ENCODE results near the gene ACSL4.
"Not testable (repeated sequence)": the region's sequence is repeated elsewhere in the genome, so short reads cannot be mapped to it uniquely, and the experiment has no call there.

Gene ACSL4

GRCh38 chrX:109658391-109658790 is 74.7 kb downstream of the ACSL4 start:
- no peak for DNase-seq

GRCh38 chrX:109657364-109657763 is 75.7 kb downstream of the ACSL4 start:
- DNase-seq = not testable (repeated sequence)

- no peak for DNase-seq
These were observed 76.3 kb downstream of the ACSL4 start for GRCh38 chrX:109656774-109657173.

- DNase-seq = no peak
These were observed 77.4 kb downstream of the ACSL4 start for GRCh38 chrX:109655502-109656201.

GRCh38 chrX:109654516-109655109 is 78.4 kb downstream of the ACSL4 start:
- DNase-seq = no peak

GRCh38 chrX:109644671-109645070 is 88.4 kb downstream of the ACSL4 start:
- DNase-seq = not testable (repeated sequence)

- DNase-seq = no peak
These were observed 89.4 kb downstream of the ACSL4 start for GRCh38 chrX:109643687-109644086.

- DNase-seq = no peak
These were observed 94.9 kb downstream of the ACSL4 start for GRCh38 chrX:109638158-109638557.

- DNase-seq = not testable (repeated sequence)
These were observed 95.6 kb downstream of the ACSL4 start for GRCh38 chrX:109637477-109637876.

GRCh38 chrX:109635146-109635545 is 97.9 kb downstream of the ACSL4 start:
- no peak for DNase-seq

GRCh38 chrX:109632906-109633504 is 100.1 kb downstream of the ACSL4 start:
- DNase-seq = no peak

- no peak for DNase-seq
These were observed 103.7 kb downstream of the ACSL4 start for GRCh38 chrX:109629310-109629709.

GRCh38 chrX:109626637-109627036 is 106.4 kb downstream of the ACSL4 start:
- DNase-seq = no peak

- DNase-seq = no peak
These were observed 108.1 kb downstream of the ACSL4 start, which contains the start of gene KCNE5 for GRCh38 chrX:109624641-109625616. TSS of gene KCNE5 (minus strand) at chrX:109625172. CDS start at chrX:109625020, 152 bp downstream.

GRCh38 chrX:109623997-109624396 is 109.1 kb downstream of the ACSL4 start:
- no peak for DNase-seq

GRCh38 chrX:109622270-109622669 is 110.8 kb downstream of the ACSL4 start:
- DNase-seq = no peak

- no peak for DNase-seq
These were observed 113.3 kb downstream of the ACSL4 start for GRCh38 chrX:109619771-109620170.

GRCh38 chrX:109614951-109615350 is 118.1 kb downstream of the ACSL4 start:
- DNase-seq = no peak

- DNase-seq = no peak
These were observed 131.6 kb downstream of the ACSL4 start for GRCh38 chrX:109601486-109601885.

GRCh38 chrX:109600237-109600651 is 132.8 kb downstream of the ACSL4 start:
- DNase-seq = no peak

GRCh38 chrX:109596015-109596414 is 137.0 kb downstream of the ACSL4 start:
- no peak for DNase-seq
